KBM-7 (cell line): ENCODE data around the gene REEP3.
A peak's percentile ranks its signal among the peaks of the same experiment; 100 is the strongest.

Experiments used
- DNase-seq: peaks from one replicate; pipeline ENCODE4 v3.0.0-alpha.2; 2015
- in situ Hi-C: fragments of 300-500 bp; cut with MboI; formaldehyde crosslinking; loops from 2 replicates; pipeline ENCODE4 v1.14.3; 2020; ENCODE audit warnings: low sequenced_read_pairs, low pct_unique_long_range_greater_than_20kb, mixed read lengths

REEP3 gene

GRCh38 chr10:63503395-63503794 is 17.8 kb upstream of the REEP3 start:
- in situ Hi-C loops = no loop called here
- DNase-seq = no peak

- no peak for DNase-seq
- in situ Hi-C loops = no loop called here
These were observed 16.9 kb upstream of the REEP3 start for GRCh38 chr10:63504145-63504881.

- no peak for DNase-seq
- in situ Hi-C loops = no loop called here
These were observed 15.6 kb upstream of the REEP3 start for GRCh38 chr10:63505562-63505961.

GRCh38 chr10:63506554-63506953 is 14.6 kb upstream of the REEP3 start:
- no peak for DNase-seq
- in situ Hi-C loops = no loop called here

- in situ Hi-C loops = no loop called here
- peak; percentile 63 for DNase-seq
These were observed 6.0 kb upstream of the REEP3 start for GRCh38 chr10:63515002-63515763.

GRCh38 chr10:63516207-63516606 is 5.0 kb upstream of the REEP3 start:
- DNase-seq = no peak
- in situ Hi-C loops = no loop called here

- in situ Hi-C loops = no loop called here
- no peak for DNase-seq
These were observed 2.4 kb upstream of the REEP3 start for GRCh38 chr10:63518690-63519288.

GRCh38 chr10:63521416-63522276 is 445 bp downstream of the REEP3 start:
- in situ Hi-C loops = no loop called here
- peak; percentile 72 for DNase-seq

- no peak for DNase-seq
- in situ Hi-C loops = no loop called here
These were observed 1.1 kb downstream of the REEP3 start for GRCh38 chr10:63522277-63522687.

- DNase-seq = no peak
- in situ Hi-C loops = no loop called here
These were observed 1.8 kb downstream of the REEP3 start for GRCh38 chr10:63522995-63523394.

- in situ Hi-C loops = no loop called here
These were observed 3.8 kb downstream of the REEP3 start for GRCh38 chr10:63525021-63525420.

GRCh38 chr10:63527401-63527800 is 6.2 kb downstream of the REEP3 start:
- in situ Hi-C loops = no loop called here
- no peak for DNase-seq

More at GRCh38 chr10:63525021-63525420, 3.8 kb downstream of the REEP3 start:
- DNase-seq = no peak

- in situ Hi-C loops = no loop called here
- no peak for DNase-seq
These were observed 7.0 kb downstream of the REEP3 start for GRCh38 chr10:63528084-63528744.

GRCh38 chr10:63530409-63530808 is 9.2 kb downstream of the REEP3 start:
- in situ Hi-C loops = no loop called here
- no peak for DNase-seq

GRCh38 chr10:63534723-63535122 is 13.5 kb downstream of the REEP3 start:
- no peak for DNase-seq
- in situ Hi-C loops = no loop called here

- in situ Hi-C loops = no loop called here
- no peak for DNase-seq
These were observed 15.5 kb downstream of the REEP3 start for GRCh38 chr10:63536698-63537097.

GRCh38 chr10:63537536-63537935 is 16.3 kb downstream of the REEP3 start:
- no peak for DNase-seq
- in situ Hi-C loops = no loop called here

GRCh38 chr10:63539377-63539776 is 18.2 kb downstream of the REEP3 start:
- no peak for DNase-seq
- in situ Hi-C loops = no loop called here

GRCh38 chr10:63539994-63540393 is 18.8 kb downstream of the REEP3 start:
- DNase-seq = no peak
- in situ Hi-C loops = no loop called here
